Ascending aorta (tissue), 2 donors: ENCODE measurements around the gene NFE2L3. TPM values are rescaled to one million over a fixed set of nuclear protein-coding genes. Genes with fewer than 3 reads are reported as not detected.
"Not testable (repeated sequence)": the region's sequence is repeated elsewhere in the genome, so short reads cannot be mapped to it uniquely, and the experiment has no call there.

Experiments used
- DNase-seq, 2 donors: peaks; one replicate each; pipeline ENCODE4 v3.0.0-alpha.2; 2019; ENCODE audit warnings: low spot score in 2 of 2
- H3K27ac ChIP-seq, 2 donors: fragments of 200-600 bp; sonication (generic); one replicate each; pipeline ENCODE4 v1.5.1; 2016 to 2017; ENCODE audit warnings: mild to moderate bottlenecking in 1 of 2
- H3K27me3 ChIP-seq: fragments of 200-600 bp; sonication (generic); one replicate; pipeline ENCODE4 v1.5.1; 2017
- H3K36me3 ChIP-seq, 2 donors: fragments of 200-600 bp; sonication (generic); one replicate each; pipeline ENCODE4 v1.5.1; 2016
- H3K4me1 ChIP-seq, 2 donors: fragments of 200-600 bp; sonication (generic); one replicate each; pipeline ENCODE4 v1.5.1; 2016 to 2017; ENCODE audit warnings: mild to moderate bottlenecking in 1 of 2
- H3K4me3 ChIP-seq, 2 donors: fragments of 200-600 bp; sonication (generic); one replicate each; pipeline ENCODE4 v1.5.1; 2016 to 2017; ENCODE audit warnings: mild to moderate bottlenecking in 1 of 2
- H3K9me3 ChIP-seq, 2 donors: fragments of 200-600 bp; sonication (generic); one replicate each; pipeline ENCODE4 v1.5.1; 2016
- CTCF ChIP-seq, 3 experiments: fragments of 200-600 bp in 2 of 3; fragments of 450-650 bp in 1 of 3; sonication (generic) in 2 of 3; IDR thresholded peaks; one replicate each; pipeline ENCODE4 v1.5.1; 2016 to 2019; ENCODE audit warnings: antibody characterized with exemption in 3 of 3, mild to moderate bottlenecking in 1 of 3, moderate library complexity in 1 of 3
- intact Hi-C: fragments of 100-400 bp; cut with DNase I; formaldehyde crosslinking; loops from one replicate; pipeline ENCODE4 v1.15.1; 2023
- total RNA-seq: library from RNA; depleted of rRNA; stranded (reverse); fragments of >200 nt; gene quantifications from one replicate; pipeline ENCODE4 v1.1.0, GENCODE V29; 2016

NFE2L3 gene
- total RNA-seq, 1 donor from 2014 or later, result 10.0 TPM

- H3K36me3 ChIP-seq, result peaks cover 0 to 8% of the 10 kb centered on the region in 2 donors
- TF ChIP-seq CTCF (IDR thresholded peaks at IDR 0.05), result no peak
These were observed 17.3 kb downstream of the NFE2L3 start for GRCh38 chr7:26169271-26169670.

GRCh38 chr7:26170663-26171062, 18.7 kb downstream of the NFE2L3 start:
- TF ChIP-seq CTCF (IDR thresholded peaks at IDR 0.05), result no peak

More at GRCh38 chr7:26169271-26169670, 17.3 kb downstream of the NFE2L3 start:
- Histone ChIP-seq H3K9me3 (no peaks in the 10 kb centered on the region), H3K4me3 (no peak overlapping the region), H3K27ac (no peak overlapping the region), H3K4me1 (no peaks in the 10 kb centered on the region), H3K27me3 (no peaks in the 10 kb centered on the region)
- intact Hi-C loops, result no loop called here
- DNase-seq, result no peak

GRCh38 chr7:26171601-26172000, 19.6 kb downstream of the NFE2L3 start:
- DNase-seq, result no peak
- no peak overlapping the region for H3K4me3 ChIP-seq
- no peaks in the 10 kb centered on the region for H3K4me1 ChIP-seq
- no peaks in the 10 kb centered on the region for H3K27me3 ChIP-seq
- no peaks in the 10 kb centered on the region for H3K9me3 ChIP-seq
- TF ChIP-seq CTCF (IDR thresholded peaks at IDR 0.05), result no peak
- intact Hi-C loops, result no loop called here
- no peak overlapping the region for H3K27ac ChIP-seq
- H3K36me3 ChIP-seq, result peaks cover 0 to 8% of the 10 kb centered on the region in 2 donors

More at GRCh38 chr7:26170663-26171062, 18.7 kb downstream of the NFE2L3 start:
- Histone ChIP-seq H3K9me3 (no peaks in the 10 kb centered on the region), H3K4me3 (no peak overlapping the region), H3K4me1 (no peaks in the 10 kb centered on the region), H3K36me3 (peaks cover 0 to 8% of the 10 kb centered on the region in 2 donors), H3K27ac (no peak overlapping the region), H3K27me3 (no peaks in the 10 kb centered on the region)
- DNase-seq, result no peak
- intact Hi-C loops, result no loop called here

- Histone ChIP-seq H3K4me3 (no peak overlapping the region), H3K27ac (no peak overlapping the region), H3K9me3 (no peaks in the 10 kb centered on the region), H3K36me3 (peaks cover 0 to 8% of the 10 kb centered on the region in 2 donors), H3K27me3 (no peaks in the 10 kb centered on the region), H3K4me1 (no peaks in the 10 kb centered on the region)
- DNase-seq, result no peak
- intact Hi-C loops, result no loop called here
- no peak for TF ChIP-seq CTCF (IDR thresholded peaks at IDR 0.05)
These were observed 20.1 kb downstream of the NFE2L3 start for GRCh38 chr7:26172048-26172447.

- intact Hi-C loops, H3K27ac ChIP-seq, DNase-seq, H3K9me3 ChIP-seq, H3K27me3 ChIP-seq, H3K36me3 ChIP-seq, H3K4me3 ChIP-seq, H3K4me1 ChIP-seq: not testable (repeated sequence)
These were observed 23.9 kb downstream of the NFE2L3 start for GRCh38 chr7:26175903-26176302.

GRCh38 chr7:26176696-26177095, 24.7 kb downstream of the NFE2L3 start:
- H3K9me3 ChIP-seq, intact Hi-C loops, H3K36me3 ChIP-seq, H3K4me1 ChIP-seq, H3K27me3 ChIP-seq, H3K4me3 ChIP-seq, H3K27ac ChIP-seq, DNase-seq: not testable (repeated sequence)

GRCh38 chr7:26177269-26177668, 25.3 kb downstream of the NFE2L3 start:
- H3K27ac ChIP-seq, intact Hi-C loops, DNase-seq, H3K4me3 ChIP-seq, H3K36me3 ChIP-seq, H3K27me3 ChIP-seq, H3K4me1 ChIP-seq, H3K9me3 ChIP-seq: not testable (repeated sequence)
